Measurements from ENCODE around the gene MYO10.

GRCh38 chr5:16976625-16977008, 40.5 kb upstream of the MYO10 start:
- TF ChIP-seq CTCF (IDR thresholded peaks at IDR 0.05) (no peak), POLR2A (IDR thresholded peaks at IDR 0.05) (no peak), POLR2AphosphoS5 (IDR thresholded peaks at IDR 0.05) (no peak)
